Esophagus squamous epithelium (tissue), 4 donors: Measurements from ENCODE around the gene TEAD1.

Experiments
- CTCF ChIP-seq, 6 experiments: fragments of 450-650 bp in 4 of 6; fragments of 200-600 bp in 2 of 6; sonication (generic) in 2 of 6; IDR thresholded peaks; one replicate each; pipeline ENCODE4 v1.5.1; 2016 to 2019; ENCODE audit warnings: antibody characterized with exemption in 6 of 6, mild to moderate bottlenecking in 4 of 6, moderate library complexity in 4 of 6
- POLR2A ChIP-seq, 4 donors: fragments of 450-650 bp; IDR thresholded peaks; one replicate each; pipeline ENCODE4 v1.6.1; 2017; ENCODE audit warnings: antibody characterized with exemption in 4 of 4, mild to moderate bottlenecking in 4 of 4, moderate library complexity in 3 of 4

GRCh38 chr11:12789596-12790215 lies 115.5 kb downstream of the TEAD1 start:
- TF ChIP-seq CTCF (IDR thresholded peaks at IDR 0.05) (no peak), POLR2A (IDR thresholded peaks at IDR 0.05) (no peak)
